ENCODE results near the gene NME3. TPM values are rescaled to one million over a fixed set of nuclear protein-coding genes. Genes with fewer than 3 reads are reported as not detected.

Gene NME3
- total RNA-seq, 2 donors from 2014 or later = 35.7 to 43.4 TPM

DNA sequence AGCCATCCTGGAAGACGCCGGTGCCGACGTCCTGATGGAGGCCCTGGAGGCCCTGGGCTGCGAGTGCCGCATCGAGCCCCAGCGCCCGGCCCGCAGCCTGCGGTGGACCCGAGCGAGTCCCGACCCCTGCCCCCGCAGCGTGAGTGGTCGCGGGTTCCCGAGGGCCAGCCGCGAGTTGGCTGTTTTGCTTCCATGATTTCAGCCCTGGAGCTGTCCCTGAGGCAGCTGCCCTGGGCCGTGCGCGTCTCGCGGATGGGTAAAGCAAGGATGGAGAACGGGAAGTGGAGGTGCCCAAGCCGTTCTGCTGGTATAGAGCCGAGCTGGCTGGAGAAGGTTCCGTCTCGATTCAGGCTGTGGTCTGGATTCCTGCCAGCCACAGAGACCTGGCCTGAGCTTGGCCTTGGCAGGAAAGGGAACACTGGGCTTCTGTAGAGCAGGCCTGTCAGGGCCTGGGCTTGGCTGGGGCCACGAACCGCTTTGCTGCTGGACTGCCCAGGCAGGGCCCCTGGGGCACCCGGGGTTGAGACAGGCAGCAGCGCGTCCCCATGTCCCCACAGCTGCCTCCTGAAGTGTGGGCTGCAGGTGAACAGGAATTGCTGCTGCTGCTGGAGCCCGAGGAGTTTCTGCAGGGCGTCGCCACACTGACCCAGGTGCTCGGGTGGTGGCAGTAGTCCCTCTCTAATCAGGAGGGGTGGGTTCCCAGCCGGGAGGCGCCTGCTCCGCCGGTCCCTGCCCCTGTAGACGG, 2.5 kb upstream of the NME3 start:
- intact Hi-C loops (cut with DNase I) = no loop called here
- peak in 1 of 2 donors; percentile 1 for ATAC-seq
- no peak for DNase-seq

DNA sequence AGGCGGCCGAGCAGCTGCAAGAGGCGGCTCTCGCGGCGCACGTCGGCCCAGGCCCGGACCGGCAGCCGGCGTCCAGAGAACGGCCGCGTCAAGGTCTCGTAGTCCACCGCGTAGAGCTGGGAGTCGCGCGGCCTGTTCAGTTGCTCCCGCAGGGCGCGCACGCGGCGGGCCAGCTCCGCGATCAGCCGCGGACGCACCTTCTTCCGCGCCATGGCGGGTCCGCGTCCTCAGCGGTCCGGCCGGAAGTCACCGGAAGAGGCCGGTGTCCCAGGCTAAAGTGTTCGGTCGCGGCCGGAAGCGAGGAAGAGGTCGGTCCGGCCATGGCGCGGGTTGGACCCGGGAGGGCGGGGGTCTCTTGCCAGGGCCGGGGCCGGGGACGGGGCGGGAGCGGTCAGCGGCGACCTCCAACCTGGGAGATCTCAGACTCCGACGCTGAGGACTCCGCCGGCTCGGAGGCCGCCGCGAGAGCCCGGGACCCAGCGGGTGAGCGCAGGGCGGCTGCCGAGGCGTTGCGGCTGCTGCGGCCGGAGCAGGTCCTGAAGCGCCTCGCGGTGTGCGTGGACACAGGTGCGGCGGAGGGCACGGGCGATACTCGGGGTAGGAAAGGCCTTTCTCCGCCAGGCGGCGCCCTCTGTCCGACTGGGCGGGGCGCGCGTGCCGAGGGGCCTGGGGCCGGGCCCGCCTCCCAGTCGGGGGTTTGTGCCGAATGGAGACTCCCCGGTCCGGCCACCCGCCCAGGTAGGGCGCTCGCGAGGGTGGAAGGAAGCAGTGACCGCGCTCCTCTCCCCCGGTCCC, 1.8 kb upstream of the NME3 start, which contains the start of gene MRPS34:
TSS of gene MRPS34 (minus strand) at position 227 of the 795 bp plus-strand sequence. CDS start at position 212, 15 bp downstream.
- ATAC-seq = peak; percentile 65 to 70
- DNase-seq = peak; percentile 86
- intact Hi-C loops (cut with DNase I) = no loop called here

DNA sequence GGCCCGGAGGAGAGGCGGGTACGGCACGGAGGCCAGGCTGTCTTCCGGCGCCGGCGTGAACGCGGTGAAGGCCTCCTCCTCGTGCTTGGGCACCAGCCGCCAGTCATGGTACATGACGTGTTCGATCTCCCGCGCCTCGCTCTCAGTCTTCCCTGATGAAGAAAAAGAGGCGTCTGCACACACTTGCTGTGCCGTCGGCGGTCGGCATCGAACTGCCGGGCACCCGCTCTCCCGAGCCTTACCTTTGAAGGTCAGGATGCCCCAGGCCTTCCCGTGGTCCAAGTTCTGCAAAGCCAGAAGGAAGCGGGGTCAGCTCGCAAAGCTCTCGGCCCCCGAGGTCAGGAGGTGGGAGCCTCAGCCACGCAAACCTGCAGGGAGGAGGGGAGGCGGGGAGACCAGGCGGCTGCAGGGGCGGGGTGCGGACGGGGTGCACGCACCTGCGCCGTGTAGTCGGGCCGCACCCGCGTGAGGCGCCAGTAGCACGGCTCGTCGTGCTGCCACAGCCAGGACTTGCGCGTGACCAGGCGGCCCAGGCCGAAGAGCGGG, 1.1 kb upstream of the NME3 start, which contains the start of gene EME2:
TSS of gene EME2 (plus strand) at position 449 of the 546 bp plus-strand sequence. CDS start 418 bp downstream, outside the sequence.
- no peak for ATAC-seq
- intact Hi-C loops (cut with DNase I) = no loop called here
- DNase-seq = no peak

DNA sequence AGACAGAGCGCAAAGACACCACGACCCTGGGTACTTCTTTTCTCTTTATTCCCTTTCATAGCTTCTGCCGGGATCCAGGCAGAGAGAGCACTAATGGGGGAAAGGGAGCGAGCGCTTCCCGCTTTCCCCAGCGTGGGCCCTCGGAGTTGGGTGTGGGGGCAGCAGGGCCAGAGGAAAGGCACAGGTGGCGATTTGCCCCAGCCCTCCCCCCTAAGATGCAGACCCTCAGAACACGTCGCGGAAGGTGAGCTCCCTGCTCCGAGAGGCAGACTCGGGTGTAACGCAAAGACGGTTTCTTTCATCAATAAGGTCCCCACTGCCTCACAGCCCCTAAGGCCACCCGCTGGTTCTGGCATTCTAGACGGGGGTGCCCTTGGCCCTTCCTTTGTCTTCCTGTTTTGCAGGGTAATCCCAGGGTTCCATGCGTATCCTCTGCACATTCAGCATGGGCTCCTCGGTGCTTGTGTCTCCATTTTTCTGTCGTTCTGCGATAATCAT, 570 bp upstream of the NME3 start:
- DNase-seq (no peak), ATAC-seq (no peak)
- intact Hi-C loops (cut with DNase I) = no loop called here

GRCh38 chr16:1770328-1771187, 785 bp downstream of the NME3 start:
- DNase-seq = peak; percentile 84
- peak; percentile 10 to 21 for ATAC-seq
- intact Hi-C loops (cut with DNase I) = no loop called here

GRCh38 chr16:1769402-1770300, 1.7 kb downstream of the NME3 start:
- DNase-seq (no peak), ATAC-seq (no peak)
- intact Hi-C loops (cut with DNase I) = no loop called here

- intact Hi-C loops (cut with DNase I) = no loop called here
- ATAC-seq (no peak), DNase-seq (no peak)
Measured at GRCh38 chr16:1768767-1769401, 2.5 kb downstream of the NME3 start.

DNA sequence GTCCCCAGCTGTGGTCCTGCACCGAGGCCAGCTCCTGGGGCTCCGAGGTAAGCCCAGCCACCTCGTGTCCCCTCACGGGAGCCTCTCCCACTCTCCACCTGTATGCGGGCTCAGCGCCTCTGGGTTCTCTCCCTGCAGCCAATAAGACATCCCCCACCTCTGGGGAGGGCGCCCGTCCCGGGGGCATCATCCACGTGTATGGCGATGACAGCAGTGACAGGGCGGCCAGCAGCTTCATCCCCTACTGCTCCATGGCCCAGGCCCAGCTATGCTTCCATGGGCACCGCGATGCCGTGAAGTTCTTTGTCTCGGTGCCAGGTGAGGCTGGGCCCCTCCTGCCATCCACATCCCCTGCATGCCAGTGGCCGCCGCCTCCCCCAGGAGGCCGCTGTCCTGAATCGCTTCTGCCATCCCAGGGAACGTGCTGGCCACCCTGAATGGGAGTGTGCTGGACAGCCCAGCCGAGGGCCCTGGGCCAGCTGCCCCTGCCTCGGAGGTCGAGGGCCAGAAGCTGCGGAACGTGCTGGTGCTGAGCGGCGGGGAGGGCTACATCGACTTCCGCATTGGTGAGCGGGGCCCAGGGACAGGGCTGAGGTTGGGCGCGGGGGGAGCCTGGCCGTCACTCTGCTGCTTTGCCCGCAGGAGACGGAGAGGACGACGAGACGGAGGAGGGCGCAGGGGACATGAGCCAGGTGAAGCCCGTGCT, 3.1 kb downstream of the NME3 start:
- intact Hi-C loops (cut with DNase I) = no loop called here
- ATAC-seq = no peak

GRCh38 chr16:1767116-1767994, 4.0 kb downstream of the NME3 start:
- no peak for ATAC-seq
- no peak for DNase-seq
- intact Hi-C loops (cut with DNase I) = no loop called here

More for the DNA sequence above, 3.1 kb downstream of the NME3 start:
- DNase-seq = no peak

GRCh38 chr16:1766701-1767100, 4.6 kb downstream of the NME3 start:
- intact Hi-C loops (cut with DNase I) = no loop called here
- ATAC-seq = no peak
- no peak for DNase-seq

DNA sequence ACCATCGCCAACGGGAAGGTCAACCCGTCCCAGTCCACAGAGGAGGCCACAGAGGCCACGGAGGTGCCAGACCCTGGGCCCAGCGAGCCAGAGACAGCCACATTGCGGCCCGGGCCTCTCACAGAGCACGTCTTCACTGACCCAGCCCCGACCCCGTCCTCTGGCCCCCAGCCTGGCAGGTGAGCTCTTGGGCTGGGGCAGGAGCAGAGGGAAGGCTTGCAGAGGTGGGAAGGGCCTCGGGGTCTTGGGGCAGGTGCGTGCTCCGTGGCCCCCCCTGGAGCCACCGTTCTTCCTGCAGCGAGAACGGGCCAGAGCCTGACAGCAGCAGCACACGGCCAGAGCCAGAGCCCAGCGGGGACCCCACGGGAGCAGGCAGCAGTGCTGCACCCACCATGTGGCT, 5.1 kb downstream of the NME3 start:
- DNase-seq = no peak
- no peak for ATAC-seq
- intact Hi-C loops (cut with DNase I) = no loop called here

GRCh38 chr16:1765826-1766225, 5.5 kb downstream of the NME3 start:
- DNase-seq (no peak), ATAC-seq (no peak)
- intact Hi-C loops (cut with DNase I) = no loop called here

- no peak for DNase-seq
- no peak for ATAC-seq
- intact Hi-C loops (cut with DNase I) = no loop called here
Measured at GRCh38 chr16:1764971-1765370, 6.4 kb downstream of the NME3 start.

- ATAC-seq (peak; percentile 2 to 32), DNase-seq (no peak)
- intact Hi-C loops (cut with DNase I) = no loop called here
Measured at GRCh38 chr16:1763521-1764511, 7.5 kb downstream of the NME3 start.
